Mucosa of descending colon (tissue), 3 donors: ENCODE data around the gene TMEM187. TPM values are rescaled to one million over a fixed set of nuclear protein-coding genes. Genes with fewer than 3 reads are reported as not detected.

Experiments
- ATAC-seq: fragments of 200-7000 bp; cut with Tn5 transposase; one replicate; pipeline ENCODE4 v1.9.1; 2020; ENCODE audit warnings: mild to moderate bottlenecking, moderate library complexity
- DNase-seq, 3 donors: peaks; one replicate each; pipeline ENCODE4 v3.0.0-alpha.2; 2020
- H3K36me3 ChIP-seq: fragments of 200-600 bp; one replicate; pipeline ENCODE4 v1.8.0; 2021; ENCODE audit warnings: low read depth, mild to moderate bottlenecking
- H3K4me1 ChIP-seq: fragments of 200-600 bp; one replicate; pipeline ENCODE4 v1.8.0; 2021; ENCODE audit warnings: low read depth, mild to moderate bottlenecking
- H3K4me3 ChIP-seq: fragments of 200-600 bp; one replicate; pipeline ENCODE4 v1.8.0; 2021; ENCODE audit warnings: mild to moderate bottlenecking
- H3K9me3 ChIP-seq: fragments of 200-600 bp; one replicate; pipeline ENCODE4 v1.8.0; 2021; ENCODE audit warnings: mild to moderate bottlenecking
- CTCF ChIP-seq: fragments of 200-600 bp; IDR thresholded peaks from one replicate; pipeline ENCODE4 v1.8.0; 2022; ENCODE audit warnings: antibody characterized with exemption, mild to moderate bottlenecking
- intact Hi-C, 2 donors: fragments of 100-400 bp; cut with DNase I in 1 of 2; cut with micrococcal nuclease in 1 of 2; formaldehyde crosslinking; loops; one replicate each; pipeline versions ENCODE4 v1.11.0 to v1.11.1; 2022; cut with DNase I, micrococcal nuclease
- total RNA-seq, 3 donors: library from RNA; stranded (reverse); fragmentation: NEBNext Ultra II Directional in 2 of 3; extraction: Animal tissue kit (Norgen Biotek cat#: 25700) in 2 of 3; gene quantifications; one replicate each; pipeline versions ENCODE4 v1.2.1 to v1.2.4, GENCODE V29; 2021 to 2023
- donor health status: DM: no; HTN: no; CAD: no; lungs with moderate emphysema.
- donor health status: DM: no; HTN: no; CAD: no.
- donor health status: DM: no; HTN: yes; CAD: no.

TMEM187 gene
- total RNA-seq, 3 donors from 2014 or later: 4.8 to 7.9 (median 7.8) TPM

GRCh38 chrX:153932220-153932915, 40.2 kb upstream of the TMEM187 start:
- no peak for DNase-seq
- no peak for TF ChIP-seq CTCF
- H3K4me3 ChIP-seq: no peak overlapping the region
- intact Hi-C loops: no loop called here
- no peak for ATAC-seq
- H3K36me3 ChIP-seq: no peaks in the 10 kb centered on the region
- H3K4me1 ChIP-seq: peaks cover 10% of the 10 kb centered on the region
- no peaks in the 10 kb centered on the region for H3K9me3 ChIP-seq

- ATAC-seq (no peak), DNase-seq (no peak)
- intact Hi-C loops: no loop called here
- Histone ChIP-seq H3K4me3 (no peak overlapping the region), H3K9me3 (no peaks in the 10 kb centered on the region), H3K36me3 (no peaks in the 10 kb centered on the region), H3K4me1 (peaks cover 9% of the 10 kb centered on the region)
- TF ChIP-seq CTCF: no peak
These were observed 38.8 kb upstream of the TMEM187 start for GRCh38 chrX:153933748-153934147.

- ATAC-seq: peak; percentile 35
- Histone ChIP-seq H3K4me3 (peak overlapping the region; percentile 40), H3K36me3 (no peaks in the 10 kb centered on the region), H3K4me1 (peaks cover 4% of the 10 kb centered on the region), H3K9me3 (no peaks in the 10 kb centered on the region)
- intact Hi-C loops: no loop called here
- DNase-seq: peak in 2 of 3 donors; percentile 41 to 61
- no peak for TF ChIP-seq CTCF
These were observed 38.3 kb upstream of the TMEM187 start for GRCh38 chrX:153934148-153934761.

GRCh38 chrX:153934762-153935325, 37.7 kb upstream of the TMEM187 start, which contains the start of gene NAA10:
NAA10 (minus strand) TSS chrX:153935037; CDS start chrX:153934904, 133 bp downstream.
- peak; percentile 71 to 83 (median 82) for DNase-seq
- intact Hi-C loops: no loop called here
- Histone ChIP-seq H3K4me1 (no peaks in the 10 kb centered on the region), H3K9me3 (no peaks in the 10 kb centered on the region), H3K36me3 (no peaks in the 10 kb centered on the region), H3K4me3 (peak within 1 kb of the TSS; percentile 40)
- peak; percentile 98 for ATAC-seq
- TF ChIP-seq CTCF: no peak

- H3K4me1 ChIP-seq: no peaks in the 10 kb centered on the region
- peak; percentile 9 for ATAC-seq
- H3K36me3 ChIP-seq: no peaks in the 10 kb centered on the region
- TF ChIP-seq CTCF: no peak
- no peak for DNase-seq
- peak overlapping the region; percentile 40 for H3K4me3 ChIP-seq
- no peaks in the 10 kb centered on the region for H3K9me3 ChIP-seq
- intact Hi-C loops: no loop called here
These were observed 37.2 kb upstream of the TMEM187 start for GRCh38 chrX:153935326-153935851.
